Stomach smooth muscle (tissue), 2 donors: ENCODE data around the gene SLC8A3.

ENCODE experiments used
- H3K27ac ChIP-seq: one replicate; pipeline ENCODE4 v1.7.0; 2013; ENCODE audit warnings: mild to moderate bottlenecking, low read length, inconsistent platforms
- H3K27me3 ChIP-seq, 2 donors: one replicate each; pipeline ENCODE4 v1.7.0; 2013; ENCODE audit warnings: low read length in 2 of 2; ENCODE audit not compliant: insufficient read depth in 2 of 2, control insufficient read depth in 1 of 2
- H3K36me3 ChIP-seq, 2 donors: one replicate each; pipeline ENCODE4 v1.7.0; 2013; ENCODE audit warnings: low read length in 2 of 2; ENCODE audit not compliant: control insufficient read depth in 2 of 2, insufficient read depth in 2 of 2
- H3K4me1 ChIP-seq: one replicate; pipeline ENCODE4 v1.7.0; 2013; ENCODE audit warnings: low read length; ENCODE audit not compliant: control insufficient read depth, insufficient read depth
- H3K4me3 ChIP-seq, 2 donors: one replicate each; pipeline ENCODE4 v1.7.0; 2013; ENCODE audit warnings: low read length in 2 of 2
- H3K9ac ChIP-seq, 2 donors: one replicate each; pipeline ENCODE4 v1.7.0; 2013; ENCODE audit warnings: low read length in 2 of 2, mild to moderate bottlenecking in 1 of 2
- H3K9me3 ChIP-seq, 2 donors: one replicate each; pipeline ENCODE4 v1.7.0; 2013; ENCODE audit warnings: low read length in 2 of 2; ENCODE audit not compliant: control insufficient read depth in 2 of 2
- donor health status: healthy.
- donor health status: Pancreatic carcinoma.

The SLC8A3 gene

GRCh38 chr14:69997849-69998248, 190.9 kb downstream of the SLC8A3 start:
- H3K9ac ChIP-seq = no peak overlapping the region
- H3K36me3 ChIP-seq = no peaks in the 10 kb centered on the region
- no peak overlapping the region for H3K27ac ChIP-seq
- no peaks in the 10 kb centered on the region for H3K27me3 ChIP-seq
- peaks cover 7% of the 10 kb centered on the region for H3K4me1 ChIP-seq
- H3K4me3 ChIP-seq = no peak overlapping the region
- H3K9me3 ChIP-seq = no peaks in the 10 kb centered on the region

- no peak overlapping the region for H3K9ac ChIP-seq
- H3K4me3 ChIP-seq = no peak overlapping the region
- H3K27me3 ChIP-seq = no peaks in the 10 kb centered on the region
- H3K27ac ChIP-seq = no peak overlapping the region
- H3K4me1 ChIP-seq = peaks cover 7% of the 10 kb centered on the region
- no peaks in the 10 kb centered on the region for H3K36me3 ChIP-seq
- H3K9me3 ChIP-seq = no peaks in the 10 kb centered on the region
Observed at GRCh38 chr14:69996216-69996615, 192.5 kb downstream of the SLC8A3 start.
